Karpas-422 (cell line): Measurements from ENCODE around the gene POU5F1. TPM values are rescaled to one million over a fixed set of nuclear protein-coding genes. Genes with fewer than 3 reads are reported as not detected.
"Not testable (repeated sequence)": the region's sequence is repeated elsewhere in the genome, so short reads cannot be mapped to it uniquely, and the experiment has no call there.

Source experiments
- DNase-seq: peaks from one replicate; pipeline ENCODE4 v3.0.0-alpha.2; 2015
- H2AFZ ChIP-seq: fragments of 200-600 bp; sonication (generic); 2 replicates; pipeline ENCODE4 v1.6.1; 2014; ENCODE audit warnings: antibody characterized with exemption, low read length, mixed read lengths
- H3K27ac ChIP-seq: fragments of 200-600 bp; sonication (generic); 2 replicates; pipeline ENCODE4 v1.5.1; 2014; ENCODE audit warnings: mild to moderate bottlenecking, low read length, moderate library complexity
- H3K27me3 ChIP-seq: fragments of 200-600 bp; sonication (generic); 2 replicates; pipeline ENCODE4 v1.6.1; 2014; ENCODE audit warnings: low read length, mixed read lengths
- H3K36me3 ChIP-seq: fragments of 200-600 bp; sonication (generic); 2 replicates; pipeline ENCODE4 v1.6.1; 2014; ENCODE audit warnings: low read length, mixed read lengths; ENCODE audit not compliant: insufficient read depth
- H3K4me1 ChIP-seq: fragments of 200-600 bp; sonication (generic); 2 replicates; pipeline ENCODE4 v1.6.1; 2014; ENCODE audit warnings: mild to moderate bottlenecking, low read length, mixed read lengths
- H3K4me2 ChIP-seq: fragments of 200-600 bp; sonication (generic); 2 replicates; pipeline ENCODE4 v1.6.1; 2014; ENCODE audit warnings: low read length, low read depth, mild to moderate bottlenecking; ENCODE audit not compliant: poor library complexity, severe bottlenecking
- H3K4me3 ChIP-seq: fragments of 200-600 bp; sonication (generic); 2 replicates; pipeline ENCODE4 v1.5.1; 2014; ENCODE audit warnings: mild to moderate bottlenecking, antibody characterized with exemption, low read length, mixed read lengths
- H3K79me2 ChIP-seq: fragments of 200-600 bp; sonication (generic); 2 replicates; pipeline ENCODE4 v1.6.1; 2014; ENCODE audit warnings: mild to moderate bottlenecking, low read length, mixed read lengths
- H3K9ac ChIP-seq: fragments of 200-600 bp; sonication (generic); 2 replicates; pipeline ENCODE4 v1.6.0; 2014; ENCODE audit warnings: low read length
- H3K9me2 ChIP-seq: fragments of 200-600 bp; sonication (generic), shearing (Covaris generic); replicated peaks from 2 replicates; pipeline ENCODE4 v1.6.0; 2014; ENCODE audit warnings: mild to moderate bottlenecking, low read length, moderate library complexity; ENCODE audit not compliant: insufficient read depth
- H3K9me3 ChIP-seq: fragments of 300-700, 200-600 bp; sonication (generic); 2 replicates; pipeline ENCODE4 v1.6.1; 2014; ENCODE audit warnings: low read length, mixed read lengths
- H4K20me1 ChIP-seq: fragments of 200-600 bp; sonication (generic); 2 replicates; pipeline ENCODE4 v1.6.1; 2014; ENCODE audit warnings: mild to moderate bottlenecking, antibody characterized with exemption, low read length, low read depth; ENCODE audit not compliant: insufficient read depth
- total RNA-seq: library from RNA; depleted of rRNA; stranded (reverse); fragments of >200 nt; shearing (Covaris generic); gene quantifications from 2 replicates; pipeline ENCODE4 v1.2.3, GENCODE V29; 2014; ENCODE audit warnings: low replicate concordance; rRNA removed

Gene POU5F1
- total RNA-seq = not detected in 2 replicates

DNA sequence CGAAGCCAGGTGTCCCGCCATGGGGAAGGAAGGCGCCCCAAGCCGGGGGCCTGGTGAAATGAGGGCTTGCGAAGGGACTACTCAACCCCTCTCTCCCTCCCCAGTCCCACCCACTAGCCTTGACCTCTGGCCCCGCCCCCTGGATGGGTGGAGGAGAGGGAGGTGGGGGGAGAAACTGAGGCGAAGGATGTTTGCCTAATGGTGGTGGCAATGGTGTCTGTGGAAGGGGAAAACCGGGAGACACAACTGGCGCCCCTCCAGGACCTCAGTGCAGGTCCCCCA lies at the start of gene POU5F1:
Gene POU5F1, minus strand, starts transcription at position 83 of the 282 bp plus-strand sequence. Its CDS starts 62 bp downstream, at position 21.
- no peaks in the 10 kb centered on the region for H3K79me2 ChIP-seq
- DNase-seq = no peak
- H3K4me2 ChIP-seq = no peak within 1 kb of the TSS
- H3K27me3 ChIP-seq = no peaks in the 10 kb centered on the region
- H3K9me2 ChIP-seq = no peaks in the 10 kb centered on the region
- no peak within 1 kb of the TSS for H3K27ac ChIP-seq
- H2AFZ ChIP-seq = no peak within 1 kb of the TSS
- H3K9me3 ChIP-seq = no peaks in the 10 kb centered on the region
- H4K20me1 ChIP-seq = no peaks in the 10 kb centered on the region
- H3K4me1 ChIP-seq = peaks cover 3% of the 10 kb centered on the region
- no peaks in the 10 kb centered on the region for H3K36me3 ChIP-seq
- no peak within 1 kb of the TSS for H3K4me3 ChIP-seq
- H3K9ac ChIP-seq = no peak within 1 kb of the TSS

DNA sequence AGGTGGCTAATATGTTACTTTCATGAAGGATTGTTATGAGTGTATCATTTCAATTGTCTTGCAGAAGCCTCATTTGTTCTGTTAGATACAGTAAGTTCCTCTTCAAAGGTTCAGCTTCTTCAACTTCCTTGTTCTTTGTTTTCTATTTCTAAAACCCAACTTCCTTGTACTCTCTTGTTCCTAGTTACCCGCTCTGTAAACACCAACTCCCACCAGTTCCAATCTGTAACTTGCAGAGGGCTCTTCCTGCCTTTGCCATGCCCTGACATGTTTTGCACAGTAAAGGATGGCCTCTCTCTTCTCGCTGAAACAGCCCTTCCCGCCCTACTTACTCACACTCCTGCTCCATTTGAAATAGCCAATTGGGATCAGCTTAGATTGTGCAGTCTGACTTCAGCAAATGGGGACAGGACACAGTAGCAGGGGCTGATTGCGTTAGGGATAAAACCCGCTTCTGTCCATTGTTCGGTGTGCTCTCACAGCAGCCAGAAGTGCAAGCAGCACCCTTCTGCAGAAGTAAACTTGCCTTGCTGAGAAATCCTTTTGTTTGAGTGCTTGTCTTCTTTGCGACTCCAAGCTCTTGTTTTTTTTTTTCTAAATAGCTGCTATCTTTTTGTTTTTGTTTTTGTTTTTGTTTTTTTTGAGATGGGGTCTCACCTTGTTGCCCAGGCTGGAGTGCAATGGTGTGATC lies 45.9 kb upstream of the POU5F1 start:
- Histone ChIP-seq H3K4me1 (no peaks in the 10 kb centered on the region; the same call in 1 of the 2 replicates), H3K36me3 (no peaks in the 10 kb centered on the region), H3K4me2 (no peak overlapping the region), H3K9ac (no peak overlapping the region), H2AFZ (no peak overlapping the region), H3K79me2 (no peaks in the 10 kb centered on the region), H3K9me2 (no peaks in the 10 kb centered on the region), H3K4me3 (no peak overlapping the region), H3K9me3 (no peaks in the 10 kb centered on the region), H3K27ac (no peak overlapping the region), H3K27me3 (no peaks in the 10 kb centered on the region), H4K20me1 (no peaks in the 10 kb centered on the region)
- no peak for DNase-seq

DNA sequence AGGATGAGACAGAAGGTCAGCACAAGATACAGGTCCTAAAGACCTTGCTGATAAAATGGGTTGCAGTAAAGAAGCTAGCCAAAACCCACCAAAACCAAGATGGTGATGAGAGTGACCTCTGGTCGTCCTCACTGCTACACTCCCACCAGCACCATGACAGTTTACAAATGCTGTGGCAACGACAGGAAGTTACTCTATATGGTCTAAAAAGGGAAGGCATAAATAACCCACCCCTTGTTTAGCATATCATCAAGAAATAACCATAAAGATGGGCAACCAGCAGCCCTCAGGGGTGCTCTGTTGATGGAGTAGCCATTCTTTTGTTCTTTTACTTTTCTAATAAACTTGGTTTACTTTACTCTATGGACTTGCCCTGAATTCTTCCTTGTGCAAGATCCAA lies 44.7 kb upstream of the POU5F1 start:
- H3K27me3 ChIP-seq, H3K27ac ChIP-seq, H3K4me2 ChIP-seq, H3K4me1 ChIP-seq, DNase-seq, H2AFZ ChIP-seq, H4K20me1 ChIP-seq, H3K9me2 ChIP-seq, H3K79me2 ChIP-seq, H3K4me3 ChIP-seq, H3K36me3 ChIP-seq, H3K9ac ChIP-seq, H3K9me3 ChIP-seq: not testable (repeated sequence)

DNA sequence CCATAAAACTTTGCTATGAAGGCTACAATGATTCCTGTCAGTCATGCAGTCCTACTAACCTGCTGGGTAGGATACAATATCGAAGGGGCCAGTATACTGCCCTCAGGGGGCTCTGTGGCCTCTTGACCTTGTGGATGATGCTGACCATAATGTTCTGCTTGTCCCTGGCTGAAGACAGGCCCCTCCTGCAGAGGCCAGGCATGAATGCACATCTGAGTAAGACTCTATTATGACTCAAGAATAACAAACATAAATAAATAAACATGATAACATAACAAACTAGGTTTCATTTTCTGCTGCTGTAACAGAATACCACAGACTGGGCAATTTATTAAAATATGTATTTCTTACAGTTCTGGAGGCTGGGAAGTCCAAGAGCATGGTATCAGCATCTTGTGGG lies 44.0 kb upstream of the POU5F1 start:
- Histone ChIP-seq H3K4me3 (no peak overlapping the region), H3K79me2 (no peaks in the 10 kb centered on the region), H3K9ac (no peak overlapping the region), H3K9me2 (no peaks in the 10 kb centered on the region), H3K36me3 (no peaks in the 10 kb centered on the region), H2AFZ (no peak overlapping the region), H3K27ac (no peak overlapping the region), H3K9me3 (no peaks in the 10 kb centered on the region), H3K4me2 (no peak overlapping the region), H3K27me3 (no peaks in the 10 kb centered on the region), H3K4me1 (no peaks in the 10 kb centered on the region; the same call in 1 of the 2 replicates), H4K20me1 (no peaks in the 10 kb centered on the region)
- DNase-seq = no peak

DNA sequence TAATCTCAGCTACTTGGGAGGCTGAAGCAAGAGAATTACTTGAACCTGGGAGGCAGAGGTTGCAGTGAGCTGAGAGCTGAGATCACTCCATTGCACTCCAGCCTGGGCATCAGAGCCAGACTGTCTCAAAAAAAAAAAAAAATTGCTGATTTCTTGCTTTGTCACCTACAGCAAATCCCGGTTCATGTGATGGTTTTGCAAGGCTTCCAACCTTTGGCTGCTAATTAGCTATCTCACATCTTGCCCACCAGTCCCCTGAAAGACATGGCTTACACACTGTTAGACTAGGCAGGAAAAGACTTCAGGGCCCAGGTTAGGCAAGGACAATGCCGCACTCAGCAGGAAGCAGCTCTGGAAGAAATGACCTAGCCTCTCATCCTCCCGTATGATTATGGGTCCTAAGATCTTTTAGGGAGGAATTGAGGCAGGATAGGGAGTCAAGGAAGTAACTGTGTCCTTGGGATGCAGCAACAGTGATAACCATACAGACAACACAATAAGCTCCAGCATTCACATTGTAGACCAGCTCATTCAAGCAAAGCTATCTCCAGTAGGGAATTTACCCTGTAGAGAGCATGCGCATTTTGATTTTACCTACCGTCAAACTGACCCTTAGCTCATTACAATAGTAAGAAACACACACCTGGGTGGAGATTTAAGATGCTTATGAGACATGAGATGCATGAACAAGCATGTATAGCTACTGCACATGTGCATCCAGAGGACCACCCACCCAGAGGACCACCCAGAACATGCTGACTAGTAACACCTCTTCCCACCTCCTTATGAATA lies 40.5 kb upstream of the POU5F1 start:
- no peak for DNase-seq
- peaks cover under 1% of the 10 kb centered on the region for H3K4me1 ChIP-seq
- H3K9me3 ChIP-seq = no peaks in the 10 kb centered on the region
- no peak overlapping the region for H3K4me2 ChIP-seq
- H3K4me3 ChIP-seq = no peak overlapping the region
- H2AFZ ChIP-seq = no peak overlapping the region
- H3K79me2 ChIP-seq = no peaks in the 10 kb centered on the region
- H3K9me2 ChIP-seq = no peaks in the 10 kb centered on the region
- H3K36me3 ChIP-seq = no peaks in the 10 kb centered on the region
- no peak overlapping the region for H3K9ac ChIP-seq
- no peak overlapping the region for H3K27ac ChIP-seq
- no peaks in the 10 kb centered on the region for H4K20me1 ChIP-seq
- no peaks in the 10 kb centered on the region for H3K27me3 ChIP-seq

DNA sequence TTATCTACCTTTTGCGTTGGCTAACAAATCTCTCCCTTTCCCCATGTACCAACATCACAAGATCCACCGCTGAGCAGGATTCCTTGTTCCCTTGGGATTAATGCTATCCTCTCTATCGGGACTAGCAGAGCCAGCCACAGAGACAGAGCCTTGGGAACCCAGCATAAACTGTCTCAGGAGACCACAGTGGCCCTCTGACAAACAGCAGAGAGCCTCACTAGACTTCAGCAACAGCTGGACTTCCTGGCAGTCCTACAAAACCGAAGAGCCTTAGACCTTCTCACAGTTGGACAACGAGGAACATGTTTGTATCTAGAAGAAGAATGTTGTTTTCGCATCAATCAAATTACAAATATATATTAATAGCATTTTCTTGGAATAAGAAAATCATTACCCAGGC lies 39.6 kb upstream of the POU5F1 start:
- Histone ChIP-seq H3K9me2 (no peaks in the 10 kb centered on the region), H4K20me1 (no peaks in the 10 kb centered on the region), H3K36me3 (no peaks in the 10 kb centered on the region), H3K79me2 (no peaks in the 10 kb centered on the region), H3K9ac (no peak overlapping the region), H3K9me3 (no peaks in the 10 kb centered on the region), H2AFZ (no peak overlapping the region), H3K4me3 (no peak overlapping the region), H3K27me3 (no peaks in the 10 kb centered on the region), H3K27ac (no peak overlapping the region), H3K4me2 (no peak overlapping the region), H3K4me1 (peaks cover 5% of the 10 kb centered on the region)
- DNase-seq = no peak

DNA sequence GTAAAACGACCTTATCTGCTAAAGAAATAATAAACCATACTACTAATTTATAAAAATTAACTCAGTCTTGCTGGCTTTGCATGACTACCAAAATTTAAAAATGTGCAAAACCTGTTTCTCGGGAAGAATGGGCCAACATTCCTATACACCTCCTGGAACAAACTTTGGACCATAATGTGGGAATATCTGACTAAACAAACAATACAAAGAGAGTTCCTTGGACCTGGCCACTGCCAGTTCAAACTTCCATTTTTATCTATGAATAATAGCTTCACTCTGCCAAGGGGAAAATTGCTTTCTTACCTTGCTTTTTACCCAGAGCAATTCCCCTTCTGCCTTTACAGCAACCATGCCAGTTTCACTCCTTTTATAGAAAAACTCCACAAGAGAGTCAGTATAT lies 38.7 kb upstream of the POU5F1 start:
- no peaks in the 10 kb centered on the region for H3K79me2 ChIP-seq
- H3K4me2 ChIP-seq = no peak overlapping the region
- peaks cover 12% of the 10 kb centered on the region for H3K4me1 ChIP-seq
- no peaks in the 10 kb centered on the region for H3K36me3 ChIP-seq
- H3K4me3 ChIP-seq = no peak overlapping the region
- no peaks in the 10 kb centered on the region for H4K20me1 ChIP-seq
- no peak overlapping the region for H3K27ac ChIP-seq
- H3K9me2 ChIP-seq = no peaks in the 10 kb centered on the region
- no peaks in the 10 kb centered on the region for H3K9me3 ChIP-seq
- H2AFZ ChIP-seq = no peak overlapping the region
- no peaks in the 10 kb centered on the region for H3K27me3 ChIP-seq
- no peak overlapping the region for H3K9ac ChIP-seq
- DNase-seq = no peak

DNA sequence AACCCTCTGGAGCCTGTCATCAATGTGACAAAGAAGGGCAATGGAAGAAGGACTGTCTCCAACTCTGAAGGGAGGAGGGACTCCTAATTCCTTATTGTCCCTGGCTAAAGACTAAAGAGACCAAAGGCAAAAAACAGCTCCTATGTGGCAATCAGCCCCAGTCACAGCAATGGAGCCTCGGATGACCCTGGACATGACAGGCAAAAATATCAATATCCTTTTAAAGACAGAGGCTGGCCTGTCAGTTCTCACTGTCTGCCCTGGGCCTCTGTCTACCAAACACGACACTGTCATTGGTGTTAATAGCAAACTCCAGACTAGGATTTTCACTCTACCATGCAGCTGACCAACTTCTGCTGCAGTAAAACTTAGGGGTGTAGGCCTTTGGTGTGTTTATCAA lies 38.0 kb upstream of the POU5F1 start:
- no peak for DNase-seq
- no peak overlapping the region for H3K4me2 ChIP-seq
- peaks cover 18% of the 10 kb centered on the region for H3K4me1 ChIP-seq
- H2AFZ ChIP-seq = no peak overlapping the region
- H3K9ac ChIP-seq = no peak overlapping the region
- no peaks in the 10 kb centered on the region for H4K20me1 ChIP-seq
- H3K27ac ChIP-seq = no peak overlapping the region
- no peaks in the 10 kb centered on the region for H3K9me2 ChIP-seq
- H3K9me3 ChIP-seq = no peaks in the 10 kb centered on the region
- no peaks in the 10 kb centered on the region for H3K36me3 ChIP-seq
- H3K79me2 ChIP-seq = no peaks in the 10 kb centered on the region
- no peak overlapping the region for H3K4me3 ChIP-seq
- H3K27me3 ChIP-seq = no peaks in the 10 kb centered on the region
